ENCODE measurements around the gene KIF16B. TPM values are rescaled to one million over a fixed set of nuclear protein-coding genes. Genes with fewer than 3 reads are reported as not detected.

Gene KIF16B
- total RNA-seq, 1 donor from 2014 or later = 9.4 TPM

GRCh38 chr20:16350465-16350864, 222.8 kb downstream of the KIF16B start:
- DNase-seq (ENCODE audit: low read depth, low spot score) = no peak
- H3K36me3 Mint-ChIP-seq (ENCODE audit: low read depth) = no peaks in the 10 kb centered on the region
- no peak for TF ChIP-seq CTCF (conservative IDR thresholded peaks at IDR 0.05)
- H3K27me3 Mint-ChIP-seq (ENCODE audit: low read depth) = no peaks in the 10 kb centered on the region
- H3K4me3 Mint-ChIP-seq = no peak overlapping the region
- H3K9me3 Mint-ChIP-seq = no peaks in the 10 kb centered on the region
- no peak overlapping the region for H3K27ac Mint-ChIP-seq (ENCODE audit: unreplicated experiment)
- H3K4me1 Mint-ChIP-seq = peaks cover 7% of the 10 kb centered on the region

GRCh38 chr20:16349523-16350260, 223.6 kb downstream of the KIF16B start:
- Mint-ChIP-seq H3K27me3 (ENCODE audit: low read depth) (no peaks in the 10 kb centered on the region), H3K36me3 (ENCODE audit: low read depth) (no peaks in the 10 kb centered on the region), H3K27ac (ENCODE audit: unreplicated experiment) (peak overlapping the region; percentile 62), H3K4me1 (peaks cover 7% of the 10 kb centered on the region), H3K9me3 (no peaks in the 10 kb centered on the region), H3K4me3 (no peak overlapping the region)
- no peak for TF ChIP-seq CTCF (conservative IDR thresholded peaks at IDR 0.05)
- DNase-seq (ENCODE audit: low read depth, low spot score) = no peak

- Mint-ChIP-seq H3K36me3 (ENCODE audit: low read depth) (no peaks in the 10 kb centered on the region), H3K4me3 (no peak overlapping the region), H3K27ac (ENCODE audit: unreplicated experiment) (no peak overlapping the region), H3K9me3 (no peaks in the 10 kb centered on the region), H3K27me3 (ENCODE audit: low read depth) (no peaks in the 10 kb centered on the region), H3K4me1 (peaks cover 7% of the 10 kb centered on the region)
- no peak for DNase-seq (ENCODE audit: low read depth, low spot score)
- TF ChIP-seq CTCF (conservative IDR thresholded peaks at IDR 0.05) = no peak
These were observed 226.3 kb downstream of the KIF16B start for GRCh38 chr20:16346956-16347355.

GRCh38 chr20:16337707-16338106, 235.5 kb downstream of the KIF16B start:
- H3K4me1 Mint-ChIP-seq = no peaks in the 10 kb centered on the region
- DNase-seq (ENCODE audit: low read depth, low spot score) = no peak
- H3K27ac Mint-ChIP-seq (ENCODE audit: unreplicated experiment) = no peak overlapping the region
- TF ChIP-seq CTCF (conservative IDR thresholded peaks at IDR 0.05) = no peak
- peaks cover 23% of the 10 kb centered on the region for H3K36me3 Mint-ChIP-seq (ENCODE audit: low read depth)
- H3K4me3 Mint-ChIP-seq = no peak overlapping the region
- H3K27me3 Mint-ChIP-seq (ENCODE audit: low read depth) = no peaks in the 10 kb centered on the region
- H3K9me3 Mint-ChIP-seq = peaks cover 6% of the 10 kb centered on the region

GRCh38 chr20:16327606-16328005, 245.6 kb downstream of the KIF16B start:
- DNase-seq (ENCODE audit: low read depth, low spot score) = no peak
- H3K36me3 Mint-ChIP-seq (ENCODE audit: low read depth) = peaks cover 27% of the 10 kb centered on the region
- H3K27me3 Mint-ChIP-seq (ENCODE audit: low read depth) = no peaks in the 10 kb centered on the region
- H3K27ac Mint-ChIP-seq (ENCODE audit: unreplicated experiment) = no peak overlapping the region
- peaks cover 4% of the 10 kb centered on the region for H3K4me1 Mint-ChIP-seq
- H3K9me3 Mint-ChIP-seq = peaks cover 3% of the 10 kb centered on the region
- no peak for TF ChIP-seq CTCF (conservative IDR thresholded peaks at IDR 0.05)
- H3K4me3 Mint-ChIP-seq = no peak overlapping the region
